NOMO-1 (cell line): Measurements from ENCODE around the gene ZNG1B.
"Not testable (repeated sequence)": the region's sequence is repeated elsewhere in the genome, so short reads cannot be mapped to it uniquely, and the experiment has no call there.

ENCODE experiments used
- DNase-seq, 2 experiments: peaks; one replicate each; lab custom pipeline; 2025; ENCODE audit not compliant: unreplicated experiment in 2 of 2; lab: John Stamatoyannopoulos, UW

Gene ZNG1B

GRCh38 chr2:113503094-113504042, 65.9 kb downstream of the ZNG1B start:
- DNase-seq: not testable (repeated sequence)

- DNase-seq: not testable (repeated sequence)
Measured at GRCh38 chr2:113504081-113504480, 66.6 kb downstream of the ZNG1B start.

- not testable (repeated sequence) for DNase-seq
Measured at GRCh38 chr2:113507394-113508140, 70.1 kb downstream of the ZNG1B start.

- not testable (repeated sequence) for DNase-seq
Measured at GRCh38 chr2:113508187-113508586, 70.7 kb downstream of the ZNG1B start.

- DNase-seq: not testable (repeated sequence)
Measured at GRCh38 chr2:113510913-113511312, 73.4 kb downstream of the ZNG1B start.

- DNase-seq: not testable (repeated sequence)
Measured at GRCh38 chr2:113511859-113512258, 74.4 kb downstream of the ZNG1B start.

- DNase-seq: not testable (repeated sequence)
Measured at GRCh38 chr2:113515457-113515856, 78.0 kb downstream of the ZNG1B start.

GRCh38 chr2:113515995-113516394, 78.5 kb downstream of the ZNG1B start:
- DNase-seq: not testable (repeated sequence)

GRCh38 chr2:113517025-113517424, 79.5 kb downstream of the ZNG1B start:
- not testable (repeated sequence) for DNase-seq

GRCh38 chr2:113520837-113521236, 83.3 kb downstream of the ZNG1B start:
- not testable (repeated sequence) for DNase-seq

GRCh38 chr2:113521492-113521891, 84.0 kb downstream of the ZNG1B start:
- not testable (repeated sequence) for DNase-seq

GRCh38 chr2:113524986-113525385, 87.5 kb downstream of the ZNG1B start:
- not testable (repeated sequence) for DNase-seq

GRCh38 chr2:113527350-113528045, 90.0 kb downstream of the ZNG1B start:
- not testable (repeated sequence) for DNase-seq

- DNase-seq: not testable (repeated sequence)
Measured at GRCh38 chr2:113528126-113528525, 90.6 kb downstream of the ZNG1B start.

- DNase-seq: not testable (repeated sequence)
Measured at GRCh38 chr2:113528904-113529303, 91.4 kb downstream of the ZNG1B start.

- DNase-seq: not testable (repeated sequence)
Measured at GRCh38 chr2:113532991-113533390, 95.5 kb downstream of the ZNG1B start.

GRCh38 chr2:113536573-113536972, 99.1 kb downstream of the ZNG1B start:
- DNase-seq: not testable (repeated sequence)

GRCh38 chr2:113540834-113541203, 103.3 kb downstream of the ZNG1B start:
- DNase-seq: not testable (repeated sequence)

GRCh38 chr2:113541204-113541975, 103.9 kb downstream of the ZNG1B start:
- not testable (repeated sequence) for DNase-seq

- DNase-seq: not testable (repeated sequence)
Measured at GRCh38 chr2:113541976-113542485, 104.5 kb downstream of the ZNG1B start.
